ENCODE measurements around the gene C19orf53. TPM values are rescaled to one million over a fixed set of nuclear protein-coding genes. Genes with fewer than 3 reads are reported as not detected.

C19orf53 gene
- total and polyA plus RNA-seq, 2 donors (not counting 3 experiments of a cell fraction or from before 2014, with no cell fraction given): 113 to 239 TPM

DNA sequence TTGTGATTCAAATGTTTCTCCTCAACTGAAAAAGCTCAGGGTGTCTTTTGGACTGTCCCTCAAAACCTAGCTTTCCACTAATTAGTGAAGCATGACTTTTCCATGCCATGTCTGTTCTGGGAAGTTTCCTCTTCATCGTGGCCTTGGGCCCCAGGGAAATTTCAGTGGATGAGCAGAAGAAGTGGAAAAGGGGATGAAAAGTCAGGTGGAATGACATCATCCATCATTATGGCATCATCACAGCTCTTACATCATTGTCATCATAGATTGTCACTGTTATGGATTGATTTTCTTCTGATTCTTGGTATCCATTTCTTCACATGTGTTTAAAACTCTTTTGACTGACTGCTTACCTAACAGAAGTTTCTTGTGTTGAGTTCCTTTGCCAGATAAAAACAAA, 36.2 kb upstream of the C19orf53 start:
- POLR2A ChIA-PET: no interaction called here
- FAIRE-seq: no peak

DNA sequence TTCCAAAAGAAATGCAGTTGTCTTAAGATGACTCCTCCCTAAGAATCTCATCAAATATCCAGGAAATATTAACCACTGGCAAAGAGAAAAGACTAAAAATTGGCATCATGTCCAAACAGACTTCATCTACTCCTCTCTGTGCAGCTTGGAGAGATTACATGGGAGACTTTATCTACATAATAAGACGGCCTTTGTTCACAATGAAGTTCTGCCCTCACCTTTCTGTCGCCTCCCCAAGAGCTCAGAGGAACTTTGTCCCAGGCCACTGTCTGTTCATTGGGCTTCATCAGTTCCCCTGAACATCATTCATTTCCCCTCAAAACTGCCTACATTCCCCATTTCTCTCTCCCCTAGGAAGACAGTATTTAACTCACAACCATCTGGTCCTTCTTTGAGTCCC, 32.4 kb upstream of the C19orf53 start:
- no TSS peak for BruUV-seq (replicated peaks)
- Histone ChIP-seq H3K4me1 (ENCODE audit: control insufficient read depth, extremely low read depth, insufficient read depth, low read length) (peaks cover 15% of the 10 kb centered on the region), H3K4me2 (ENCODE audit: insufficient read depth, low read length) (no peak overlapping the region), H3K79me2 (ENCODE audit: control insufficient read depth, insufficient read depth, low read length) (no peaks in the 10 kb centered on the region), H2AFZ (ENCODE audit: low read depth, low read length) (no peak overlapping the region), H3K9ac (replicated peaks; ENCODE audit: extremely low read depth, insufficient read depth, low read length) (no peak overlapping the region), H3K27me3 (ENCODE audit: control insufficient read depth in 2 of 2, insufficient read depth in 2 of 2, low read length in 2 of 2) (no peaks in the 10 kb centered on the region), H3K9me3 (replicated peaks; ENCODE audit: control insufficient read depth, insufficient read depth, low read length) (no peaks in the 10 kb centered on the region), H4K20me1 (replicated peaks; ENCODE audit: control insufficient read depth, extremely low read depth, insufficient read depth, low read length) (no peaks in the 10 kb centered on the region), H3K9me1 (replicated peaks; ENCODE audit: control insufficient read depth, extremely low read depth, insufficient read depth, low read length) (no peaks in the 10 kb centered on the region), H3K36me3 (ENCODE audit: control insufficient read depth in 2 of 2, extremely low read depth in 1 of 2, insufficient read depth in 2 of 2, low read length in 2 of 2) (no peaks in the 10 kb centered on the region), H3K27ac (ENCODE audit: insufficient read depth, low read depth, low read length) (no peak overlapping the region), H3K4me3 (replicated peaks in 1 of 3; ENCODE audit: insufficient read depth in 1 of 3, low read depth in 1 of 3, low read length in 3 of 3) (no peak overlapping the region)
- dilution Hi-C loops (cut with MboI; ENCODE audit: extremely low pct_ligation_motif_present, low sequenced_read_pairs) (no loop called here), intact Hi-C loops (cut with micrococcal nuclease) (no loop called here)
- DNase-seq (ENCODE audit: low read depth, low spot score): no peak
- no peak for TF ChIP-seq MYC (IDR thresholded peaks at IDR 0.05; ENCODE audit: low read depth, low read length)
- TF ChIP-seq EZH2 (IDR thresholded peaks at IDR 0.05; ENCODE audit: borderline replicate concordance, low read depth, low read length, severe bottlenecking): no peak
- no peak for TF ChIP-seq POLR2A (IDR thresholded peaks at IDR 0.05; ENCODE audit: low read depth, low read length)
- TF ChIP-seq POLR2AphosphoS5 (IDR thresholded peaks at IDR 0.05; ENCODE audit: insufficient read depth, low read depth, low read length): no peak
- no peak for TF ChIP-seq JUN (IDR thresholded peaks at IDR 0.05; ENCODE audit: borderline replicate concordance, insufficient read depth, insufficient read length, low read depth)
- TF ChIP-seq, protein P1, sequence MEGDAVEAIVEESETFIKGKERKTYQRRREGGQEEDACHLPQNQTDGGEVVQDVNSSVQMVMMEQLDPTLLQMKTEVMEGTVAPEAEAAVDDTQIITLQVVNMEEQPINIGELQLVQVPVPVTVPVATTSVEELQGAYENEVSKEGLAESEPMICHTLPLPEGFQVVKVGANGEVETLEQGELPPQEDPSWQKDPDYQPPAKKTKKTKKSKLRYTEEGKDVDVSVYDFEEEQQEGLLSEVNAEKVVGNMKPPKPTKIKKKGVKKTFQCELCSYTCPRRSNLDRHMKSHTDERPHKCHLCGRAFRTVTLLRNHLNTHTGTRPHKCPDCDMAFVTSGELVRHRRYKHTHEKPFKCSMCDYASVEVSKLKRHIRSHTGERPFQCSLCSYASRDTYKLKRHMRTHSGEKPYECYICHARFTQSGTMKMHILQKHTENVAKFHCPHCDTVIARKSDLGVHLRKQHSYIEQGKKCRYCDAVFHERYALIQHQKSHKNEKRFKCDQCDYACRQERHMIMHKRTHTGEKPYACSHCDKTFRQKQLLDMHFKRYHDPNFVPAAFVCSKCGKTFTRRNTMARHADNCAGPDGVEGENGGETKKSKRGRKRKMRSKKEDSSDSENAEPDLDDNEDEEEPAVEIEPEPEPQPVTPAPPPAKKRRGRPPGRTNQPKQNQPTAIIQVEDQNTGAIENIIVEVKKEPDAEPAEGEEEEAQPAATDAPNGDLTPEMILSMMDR (IDR thresholded peaks at IDR 0.05; ENCODE audit: extremely low read depth in 1 of 2, insufficient read depth in 1 of 2, low read depth in 1 of 2, low read length in 2 of 2): no peak
- TF ChIP-seq, protein P2, sequence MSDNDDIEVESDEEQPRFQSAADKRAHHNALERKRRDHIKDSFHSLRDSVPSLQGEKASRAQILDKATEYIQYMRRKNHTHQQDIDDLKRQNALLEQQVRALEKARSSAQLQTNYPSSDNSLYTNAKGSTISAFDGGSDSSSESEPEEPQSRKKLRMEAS (IDR thresholded peaks at IDR 0.05; ENCODE audit: insufficient read depth, insufficient read length): no peak
- no peak for TF ChIP-seq FOS (IDR thresholded peaks at IDR 0.05; ENCODE audit: borderline replicate concordance, insufficient read depth, low read length)
- no peak for TF ChIP-seq GATA2 (IDR thresholded peaks at IDR 0.05; ENCODE audit: insufficient read depth, insufficient read length, low read depth, low read length)
- no peak for FAIRE-seq
- POLR2A ChIA-PET: interaction anchor here (1.1 kb wide), 1 partner anchor 10 kb away, joined by 3 read pairs; no protein-coding TSS in a partner anchor
- CTCF ChIA-PET: interaction anchor here (1.3 kb wide), 1 partner anchor 10 kb away, joined by 6 read pairs; no protein-coding TSS in a partner anchor

More for the DNA sequence above, 36.2 kb upstream of the C19orf53 start:
- no peak for DNase-seq (ENCODE audit: low read depth, low spot score)
- Histone ChIP-seq H3K27me3 (ENCODE audit: control insufficient read depth in 2 of 2, insufficient read depth in 2 of 2, low read length in 2 of 2) (no peaks in the 10 kb centered on the region), H3K4me2 (ENCODE audit: insufficient read depth, low read length) (no peak overlapping the region), H4K20me1 (replicated peaks; ENCODE audit: control insufficient read depth, extremely low read depth, insufficient read depth, low read length) (no peaks in the 10 kb centered on the region), H3K4me1 (ENCODE audit: control insufficient read depth, extremely low read depth, insufficient read depth, low read length) (peaks cover 8% of the 10 kb centered on the region), H3K4me3 (replicated peaks in 1 of 3; ENCODE audit: insufficient read depth in 1 of 3, low read depth in 1 of 3, low read length in 3 of 3) (no peak overlapping the region), H3K9me1 (replicated peaks; ENCODE audit: control insufficient read depth, extremely low read depth, insufficient read depth, low read length) (no peaks in the 10 kb centered on the region), H3K27ac (ENCODE audit: insufficient read depth, low read depth, low read length) (no peak overlapping the region), H3K79me2 (ENCODE audit: control insufficient read depth, insufficient read depth, low read length) (no peaks in the 10 kb centered on the region), H2AFZ (ENCODE audit: low read depth, low read length) (no peak overlapping the region), H3K36me3 (ENCODE audit: control insufficient read depth in 2 of 2, extremely low read depth in 1 of 2, insufficient read depth in 2 of 2, low read length in 2 of 2) (no peaks in the 10 kb centered on the region), H3K9me3 (replicated peaks; ENCODE audit: control insufficient read depth, insufficient read depth, low read length) (no peaks in the 10 kb centered on the region), H3K9ac (replicated peaks; ENCODE audit: extremely low read depth, insufficient read depth, low read length) (no peak overlapping the region)
- BruUV-seq (replicated peaks): no TSS peak
- dilution Hi-C loops (cut with MboI; ENCODE audit: extremely low pct_ligation_motif_present, low sequenced_read_pairs) (no loop called here), intact Hi-C loops (cut with micrococcal nuclease) (no loop called here)
- CTCF ChIA-PET: interaction anchor here (2.5 kb wide), 1 partner anchor 17 kb away, joined by 11 read pairs; no protein-coding TSS in a partner anchor
- TF ChIP-seq JUN (IDR thresholded peaks at IDR 0.05; ENCODE audit: borderline replicate concordance, insufficient read depth, insufficient read length, low read depth) (peak; percentile 35), POLR2A (IDR thresholded peaks at IDR 0.05; ENCODE audit: low read depth, low read length) (no peak)
